Renal cortical epithelial cell (primary cell): ENCODE measurements around the gene BZW1. TPM values are rescaled to one million over a fixed set of nuclear protein-coding genes. Genes with fewer than 3 reads are reported as not detected.

Source experiments
- DNase-seq: peaks from one replicate; pipeline ENCODE4 v3.0.0-alpha.2; 2011; ENCODE audit warnings: low read depth
- total RNA-seq: library from RNA; depleted of rRNA; stranded (reverse); fragments of >200 nt; gene quantifications from 2 replicates; pipeline ENCODE4 v1.2.3, GENCODE V29; 2014

The BZW1 gene
- 398 and 823 TPM in 2 replicates for total RNA-seq

DNA sequence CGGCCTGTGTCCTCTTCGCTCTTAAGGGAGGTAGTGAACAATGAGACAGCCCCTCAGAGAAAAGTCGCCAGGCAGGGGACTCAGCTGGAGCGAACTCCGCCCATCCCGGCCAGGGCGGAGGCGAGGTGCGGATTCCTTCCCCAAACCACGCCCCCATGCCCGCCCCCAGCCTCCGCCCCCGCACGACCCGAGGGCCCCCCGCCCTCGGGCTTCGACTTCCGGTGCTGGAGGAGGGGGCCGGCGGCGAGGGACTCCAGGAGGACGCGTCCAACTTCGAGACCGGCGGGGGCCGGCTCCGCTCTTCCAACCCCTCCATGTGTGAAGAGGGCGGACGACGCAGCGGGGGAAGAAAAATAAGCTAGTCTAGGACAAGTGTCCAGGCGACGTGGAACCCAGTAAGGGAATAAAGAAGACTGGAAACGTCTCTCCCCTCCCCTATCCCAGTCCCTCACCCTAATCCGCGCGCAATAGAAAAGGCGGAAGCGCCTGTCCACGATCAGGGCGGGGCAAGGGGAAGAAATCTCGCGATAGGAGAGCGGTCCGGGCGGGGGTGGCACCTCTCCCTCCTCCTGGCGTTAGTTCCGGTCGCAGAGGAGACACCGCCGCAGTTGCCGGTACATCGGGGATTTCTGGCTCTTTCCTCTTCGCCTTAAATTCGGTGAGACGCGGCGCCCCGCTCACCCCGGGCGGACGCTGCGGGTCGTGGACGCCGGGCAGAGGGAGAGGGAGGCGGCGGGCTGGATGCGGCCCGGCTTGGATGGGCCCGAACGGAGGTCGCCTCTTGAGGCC is at the start of gene BZW1:
BZW1 (plus strand) TSS at position 578 of the 789 bp plus-strand sequence. CDS start 1,308 bp downstream, outside the sequence.
- DNase-seq, result peak; percentile 81

DNA sequence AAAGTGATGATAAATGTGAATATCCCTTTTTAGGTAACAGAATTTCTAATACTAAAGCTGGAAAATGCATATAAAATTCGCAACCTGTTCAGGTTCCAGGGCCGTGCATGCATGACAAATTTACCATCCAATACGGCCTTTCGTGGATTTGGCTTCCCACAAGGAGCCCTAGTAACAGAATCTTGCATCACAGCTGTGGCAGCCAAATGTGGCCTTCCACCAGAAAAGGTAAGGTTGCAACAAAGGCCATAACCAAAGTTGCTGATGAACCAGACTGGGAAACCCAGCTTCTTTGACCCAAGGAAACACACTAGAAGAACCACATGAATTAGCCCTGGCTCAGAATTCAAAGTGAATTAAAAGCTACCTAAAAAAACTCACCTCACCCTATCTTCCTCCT is 49.6 kb upstream of the BZW1 start:
- DNase-seq, result peak; percentile 50

DNA sequence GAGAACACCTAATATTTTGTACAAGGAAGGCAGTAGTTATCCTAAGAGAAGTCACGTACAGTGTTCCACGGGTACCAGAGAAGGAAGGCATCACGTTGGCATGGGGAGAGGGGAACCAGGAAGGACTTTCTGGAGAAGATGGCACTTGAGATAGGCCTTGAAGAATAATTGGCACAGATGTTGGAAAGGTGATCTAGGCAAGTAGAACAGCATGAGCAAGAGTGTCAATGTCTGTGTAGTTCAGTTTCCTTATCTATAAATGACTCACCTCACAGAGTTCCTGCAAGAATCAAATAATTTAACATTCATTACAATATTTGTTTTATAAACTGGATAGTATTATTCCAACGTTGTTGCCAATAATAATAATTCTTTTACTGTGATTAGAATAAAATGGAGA is 48.3 kb upstream of the BZW1 start:
- DNase-seq, result no peak

DNA sequence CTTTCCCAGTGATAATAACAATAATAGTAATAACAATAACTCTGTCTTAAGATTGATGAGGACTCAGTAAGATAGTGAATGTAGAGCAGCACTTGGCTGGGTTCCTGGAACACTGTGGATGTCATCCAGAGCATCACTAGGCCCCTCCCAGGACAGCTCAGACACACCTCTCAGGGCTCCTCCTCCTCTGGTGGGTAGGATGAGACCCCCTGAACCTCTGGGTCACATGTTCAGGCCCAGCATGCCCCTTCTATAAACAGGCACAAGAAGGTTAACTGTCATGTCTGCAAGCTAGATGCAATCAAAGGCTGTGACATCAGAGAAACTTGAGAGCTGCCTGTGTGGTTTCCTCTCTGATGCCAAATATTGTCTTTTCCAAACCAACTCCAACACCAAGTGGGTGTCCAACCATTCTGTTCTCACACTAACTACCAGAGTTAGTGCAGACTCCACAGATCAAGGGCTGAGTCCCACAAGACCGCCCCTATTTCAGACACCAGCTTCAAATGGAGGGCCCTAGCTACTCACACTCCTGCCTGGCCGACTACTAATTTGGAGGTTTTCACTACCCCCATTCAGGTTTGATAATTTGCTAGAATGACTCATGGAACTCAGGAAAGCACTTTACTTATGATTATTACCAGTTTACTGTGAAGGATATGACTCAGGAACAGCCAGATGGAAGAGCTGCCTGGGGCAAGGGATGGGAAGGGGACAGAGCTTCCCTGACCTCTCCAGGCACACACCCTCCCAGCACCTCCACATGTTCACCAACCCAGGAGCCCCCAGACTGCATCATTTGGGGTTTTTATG is 46.4 kb upstream of the BZW1 start:
- peak; percentile 98 for DNase-seq

DNA sequence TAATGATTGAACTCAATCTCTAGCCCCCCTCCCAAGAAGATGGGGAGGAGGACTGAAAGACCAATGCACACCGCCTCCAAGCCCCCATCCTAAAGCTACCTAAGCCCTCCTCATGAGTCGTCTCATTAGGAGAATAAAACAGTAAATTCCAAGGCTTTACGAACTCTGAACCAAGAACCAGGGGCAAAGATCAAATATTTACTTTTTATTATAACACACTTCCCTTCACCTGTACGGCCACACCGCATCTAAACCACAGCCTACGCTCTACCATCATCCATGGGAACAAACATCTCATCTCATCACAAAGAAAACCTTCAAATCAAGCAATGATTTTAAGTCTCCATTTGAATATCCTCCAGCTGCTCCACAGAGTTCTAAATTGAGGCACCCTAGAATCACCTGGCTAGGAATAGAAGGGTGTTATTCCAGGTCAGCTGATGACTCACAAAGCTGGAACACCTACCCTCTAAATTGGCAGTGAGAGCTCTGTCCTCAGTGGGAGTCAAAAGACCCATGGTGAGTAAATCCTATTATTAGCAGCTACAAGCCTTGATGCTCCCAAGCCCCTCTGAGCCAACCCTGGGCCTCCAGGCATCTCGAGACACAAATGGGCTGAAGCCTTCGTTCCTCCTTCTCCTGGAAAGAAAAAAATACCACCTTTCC is 45.6 kb upstream of the BZW1 start:
- DNase-seq, result peak; percentile 71

DNA sequence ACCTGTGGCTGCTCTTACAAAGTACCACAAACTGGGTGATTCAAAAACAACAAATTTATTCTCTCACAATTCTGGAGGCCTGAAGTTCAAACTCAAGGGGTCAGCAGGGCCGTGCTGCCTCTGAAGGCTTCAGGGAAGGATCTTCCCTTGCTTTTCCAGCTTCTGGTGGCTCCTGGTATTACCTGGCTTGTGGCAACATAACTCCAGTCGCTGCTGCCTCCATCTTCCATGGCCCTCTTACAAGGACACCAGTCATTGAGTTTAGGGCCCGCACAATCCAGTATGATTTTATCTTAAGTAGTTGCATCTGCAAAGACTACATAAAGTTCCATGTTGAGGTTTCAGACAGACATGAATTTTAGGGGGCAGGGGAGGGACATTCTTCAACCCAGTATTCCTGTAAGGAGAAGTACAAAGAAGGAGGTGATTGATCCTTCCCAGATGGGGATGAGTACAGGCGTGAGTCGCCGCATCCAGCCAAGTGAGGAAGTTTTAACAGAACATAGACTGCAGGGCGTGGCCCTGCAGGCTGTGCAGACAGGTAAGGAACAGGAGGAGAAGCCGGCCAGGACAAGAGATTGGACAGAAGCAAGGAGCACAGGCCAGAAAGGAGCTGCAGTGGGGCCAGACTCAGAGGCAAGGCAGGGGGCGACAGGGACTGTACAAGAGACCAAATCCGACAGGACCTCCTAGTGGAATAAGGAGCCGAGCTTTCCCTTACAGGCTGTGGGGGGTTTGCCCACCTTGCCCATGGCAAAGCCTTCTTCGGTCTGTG is 44.4 kb upstream of the BZW1 start:
- DNase-seq, result no peak

DNA sequence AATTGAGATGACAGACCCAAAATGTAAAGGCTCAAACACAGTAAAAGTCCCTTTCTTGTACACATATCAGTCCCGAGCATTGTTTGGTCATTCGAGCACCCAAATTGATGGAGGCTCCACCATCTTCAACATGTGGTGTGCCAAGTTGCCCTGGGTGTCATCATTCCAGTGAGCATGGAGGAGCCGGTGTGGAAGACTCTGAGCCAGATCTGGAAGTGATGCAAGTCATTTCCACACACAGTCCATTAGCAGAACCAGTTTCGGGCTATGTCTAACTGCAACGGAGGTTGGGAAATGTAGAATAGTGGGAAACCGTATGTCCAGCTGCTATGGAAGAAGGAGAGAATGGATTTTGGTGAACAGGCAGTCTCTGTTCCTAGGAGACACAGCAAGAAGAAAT is 40.9 kb upstream of the BZW1 start:
- no peak for DNase-seq

DNA sequence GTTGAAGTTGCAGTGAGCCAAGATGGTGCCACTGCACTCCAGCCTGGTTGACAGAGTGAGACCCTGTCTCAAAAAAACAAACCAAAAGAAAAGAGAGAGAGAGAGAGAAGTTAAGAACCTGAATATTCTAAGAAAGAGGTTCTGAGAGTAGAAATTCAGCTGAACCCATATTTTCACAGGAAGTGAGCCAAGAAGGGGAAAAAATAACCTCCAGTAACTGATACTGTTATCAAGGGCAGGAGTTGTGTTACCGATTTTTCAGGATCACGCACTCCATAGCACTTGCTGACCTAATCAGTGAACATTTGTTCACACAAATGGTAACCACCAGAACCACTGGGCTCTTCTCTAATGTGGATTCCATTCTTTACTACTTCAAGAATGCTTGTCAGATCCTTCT is 39.1 kb upstream of the BZW1 start:
- no peak for DNase-seq

DNA sequence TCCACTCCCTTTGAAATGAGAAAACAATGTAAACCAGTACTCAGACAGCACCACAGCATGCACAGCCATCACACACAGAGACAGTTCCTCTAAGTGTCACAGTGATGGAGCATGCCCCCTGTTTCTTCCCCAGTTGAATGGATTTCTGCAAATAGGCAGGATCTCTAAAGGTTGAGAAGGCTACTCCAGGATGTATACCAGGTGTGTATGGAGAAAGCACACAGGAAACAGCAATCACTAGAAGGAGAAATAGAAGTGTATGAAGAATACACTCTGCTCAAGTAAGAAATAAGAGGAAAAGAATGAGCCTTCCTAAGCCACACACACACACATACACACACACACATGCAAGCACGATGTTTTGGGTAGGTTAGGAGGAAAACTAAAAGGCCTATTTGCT is 38.6 kb upstream of the BZW1 start:
- no peak for DNase-seq

DNA sequence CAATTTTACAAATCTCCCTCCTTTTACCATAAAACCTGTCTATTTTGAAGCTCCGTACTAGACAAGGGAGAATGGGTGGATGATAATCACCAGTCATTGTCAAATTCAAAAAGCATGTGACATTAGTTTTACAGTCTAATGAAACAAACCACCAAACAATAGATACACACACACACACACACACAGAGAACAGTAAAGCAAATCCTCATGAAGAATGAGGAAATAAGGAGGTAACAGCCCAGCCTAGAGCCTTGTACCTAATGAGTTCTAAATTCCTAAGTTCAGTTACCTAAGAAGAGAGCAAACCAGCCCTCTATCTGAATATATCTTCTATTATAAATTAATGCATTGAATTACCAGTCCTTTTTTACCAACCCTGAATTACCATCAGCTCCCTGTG is 36.8 kb upstream of the BZW1 start:
- DNase-seq, result peak; percentile 52

DNA sequence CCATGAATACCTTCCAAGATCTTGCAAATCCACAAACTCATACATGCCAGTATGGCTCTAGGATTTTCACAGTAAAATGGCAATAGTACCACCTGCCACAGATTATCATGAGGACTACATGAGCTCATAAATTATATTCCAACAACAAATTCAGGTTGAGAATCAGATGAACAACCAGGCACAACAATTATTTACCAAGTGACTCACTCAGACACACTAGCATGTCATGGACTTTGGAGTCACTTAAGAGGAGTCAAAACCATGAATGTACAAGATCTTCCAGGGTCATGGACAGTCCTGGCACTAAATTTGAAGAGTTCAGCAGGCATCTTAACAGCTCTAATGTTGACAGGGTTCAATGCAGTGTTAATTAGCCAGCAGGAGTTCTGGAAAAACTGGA is 34.4 kb upstream of the BZW1 start:
- peak; percentile 86 for DNase-seq

DNA sequence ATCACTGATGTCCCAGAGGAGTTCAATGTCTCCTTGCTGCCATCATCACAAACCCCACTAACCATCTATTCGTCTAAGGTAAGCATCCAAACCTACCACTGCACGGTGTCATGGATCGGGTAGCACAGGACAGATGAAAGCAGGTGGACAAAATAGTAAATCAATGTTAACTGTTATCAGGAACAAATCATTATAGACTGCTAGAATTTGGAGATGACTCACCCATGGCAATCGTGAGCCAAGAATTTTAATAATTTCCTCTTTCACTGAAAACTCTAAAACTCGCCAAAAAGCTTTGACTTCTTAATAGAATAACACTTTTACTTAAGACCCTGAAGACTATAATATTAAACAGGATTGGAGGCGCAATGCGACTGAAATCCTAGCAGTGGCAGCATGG is 33.7 kb upstream of the BZW1 start:
- no peak for DNase-seq

DNA sequence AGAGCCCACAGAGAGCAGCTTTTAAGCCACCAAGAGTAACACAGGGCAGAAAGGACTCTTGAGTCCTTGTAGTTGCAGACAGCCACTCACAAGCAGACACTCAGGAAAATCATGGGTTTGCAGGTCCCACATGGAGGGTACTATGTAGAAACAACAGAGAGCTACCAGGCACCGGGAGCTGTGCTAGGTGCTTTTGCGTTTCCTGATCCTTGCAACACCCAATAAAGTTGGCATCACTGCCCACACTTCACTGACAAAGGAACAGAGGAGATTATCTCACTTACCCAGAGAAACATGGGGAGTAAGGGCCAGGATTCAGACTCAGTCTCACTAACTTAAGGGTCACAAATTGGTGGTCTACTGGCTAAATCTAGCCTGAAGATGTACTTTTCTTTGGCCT is 32.5 kb upstream of the BZW1 start:
- DNase-seq, result no peak

DNA sequence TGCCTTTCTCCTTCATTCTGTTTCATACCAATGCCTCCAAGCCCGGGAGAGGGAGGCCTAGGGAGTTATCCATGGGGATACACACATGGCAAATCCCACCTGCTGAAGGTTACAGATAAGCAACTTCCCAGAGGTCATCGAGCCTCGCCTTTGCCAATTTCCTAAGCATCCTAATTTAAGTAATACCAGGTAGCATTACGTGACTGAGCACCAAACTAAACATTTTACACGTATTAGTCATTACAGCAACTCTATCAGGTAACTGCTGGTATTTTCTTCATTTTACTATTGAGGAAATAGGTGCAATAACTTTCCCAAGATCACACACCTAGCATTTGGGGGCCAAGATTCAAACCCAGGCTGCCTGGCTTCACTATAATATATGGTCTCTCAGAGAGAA is 30.1 kb upstream of the BZW1 start:
- peak; percentile 38 for DNase-seq

DNA sequence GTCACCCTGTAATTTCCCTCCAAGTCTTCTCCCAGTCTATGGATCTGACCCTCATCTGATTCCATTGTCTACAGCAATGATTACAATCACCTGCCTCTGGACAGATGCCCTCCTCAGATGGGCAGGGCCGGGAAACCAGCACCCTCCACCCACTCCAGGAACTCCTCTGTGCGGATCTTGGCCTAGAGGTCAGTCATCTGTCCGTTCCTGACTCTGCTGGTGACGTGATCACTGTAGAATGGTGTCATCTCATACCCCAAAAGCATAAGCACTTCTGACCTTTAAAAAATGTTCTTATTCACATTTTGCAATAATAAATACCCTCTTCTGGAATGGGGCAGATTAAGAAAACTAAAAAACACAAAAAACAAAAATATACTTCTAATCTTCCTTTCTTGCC is 29.5 kb upstream of the BZW1 start:
- no peak for DNase-seq

DNA sequence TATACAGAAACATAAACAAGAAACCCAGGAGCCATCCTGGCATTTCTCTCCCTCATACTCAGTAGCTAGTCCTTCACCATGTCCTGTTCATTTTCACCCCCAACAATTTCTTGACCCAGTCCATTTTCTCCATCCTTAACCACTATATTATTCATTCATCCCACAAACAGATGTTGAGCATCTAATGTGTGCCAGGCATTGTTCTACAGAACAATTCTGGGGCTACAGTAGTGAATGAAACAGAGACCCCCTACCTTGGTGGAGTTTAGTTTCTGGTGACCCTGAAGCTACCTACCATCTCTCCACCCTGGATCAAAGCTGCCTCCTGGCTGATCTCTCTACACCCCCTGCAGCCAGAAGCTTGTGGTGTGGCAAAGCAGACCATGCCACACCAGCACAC is 27.5 kb upstream of the BZW1 start:
- DNase-seq, result no peak

DNA sequence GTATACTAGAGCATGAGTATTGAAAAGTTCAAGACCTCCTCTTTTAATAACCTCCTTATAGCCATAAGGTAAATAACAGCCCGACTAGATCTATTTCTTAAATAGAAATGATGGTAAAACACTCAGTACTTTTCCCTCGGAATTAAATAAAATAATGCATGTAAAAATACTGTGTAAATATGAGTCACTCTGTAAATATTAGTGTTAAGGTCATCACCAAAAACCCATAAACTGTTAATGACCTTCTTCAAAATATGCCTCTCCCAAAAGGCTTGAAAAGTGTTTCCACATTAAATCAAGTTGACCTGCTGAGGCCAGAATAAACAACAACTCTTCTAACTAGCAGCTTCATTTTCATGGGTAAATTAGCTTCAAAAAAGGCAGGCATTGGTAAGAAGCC is 25.3 kb upstream of the BZW1 start:
- peak; percentile 87 for DNase-seq

DNA sequence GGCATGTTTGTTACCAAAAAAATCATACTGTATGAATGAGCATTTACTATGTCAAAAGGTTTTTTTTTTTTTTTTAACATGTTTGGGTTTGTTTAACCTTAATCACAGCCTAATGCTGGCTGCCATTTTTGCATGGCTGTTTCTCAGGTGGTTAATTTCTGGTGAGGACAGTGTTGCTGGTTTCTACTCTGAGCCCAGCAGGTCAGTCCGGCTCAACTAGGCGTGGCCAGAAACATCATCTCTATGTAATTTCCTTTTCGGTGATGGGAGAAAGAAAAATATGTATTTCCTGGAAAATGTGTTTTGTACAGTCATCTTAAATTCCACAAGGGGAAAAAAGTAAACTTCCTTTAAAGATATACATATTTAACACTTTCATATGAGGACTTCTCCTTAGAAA is 24.9 kb upstream of the BZW1 start:
- no peak for DNase-seq

DNA sequence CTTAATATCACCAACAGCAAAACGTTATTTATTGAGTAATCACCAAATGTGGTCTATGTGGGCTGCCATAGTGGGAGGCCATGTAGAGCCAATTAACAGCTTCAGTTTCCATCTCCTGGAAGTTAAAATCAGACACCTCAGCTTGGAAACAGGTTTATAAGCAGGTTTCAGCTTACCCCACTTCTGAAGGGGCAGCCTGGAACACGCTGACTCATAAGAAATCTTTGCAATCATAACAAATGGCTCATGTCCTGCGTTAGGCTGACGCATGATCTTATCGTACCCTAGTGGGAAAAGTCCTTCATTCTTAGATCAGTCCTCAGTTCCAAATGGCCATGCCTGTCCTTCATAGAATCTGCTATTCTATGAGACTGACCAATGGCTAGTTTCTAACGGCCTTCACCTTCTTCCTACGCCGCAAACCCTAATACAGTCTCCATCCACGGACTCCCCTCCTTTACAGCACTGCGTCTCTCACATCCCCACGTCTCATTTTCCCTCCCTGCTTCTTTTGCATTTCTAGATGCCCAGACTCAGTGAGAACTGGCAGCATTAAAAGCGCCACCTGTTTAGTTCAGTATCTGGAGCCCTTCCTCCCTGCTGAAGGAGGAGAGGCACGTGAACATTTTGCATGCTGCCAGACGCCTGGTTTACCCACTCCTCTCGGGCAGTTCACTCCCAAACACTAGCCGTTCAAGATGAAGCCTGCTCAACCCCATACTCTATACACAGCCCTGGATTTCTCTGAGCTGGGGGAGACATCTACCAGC is 24.2 kb upstream of the BZW1 start:
- peak; percentile 93 for DNase-seq

DNA sequence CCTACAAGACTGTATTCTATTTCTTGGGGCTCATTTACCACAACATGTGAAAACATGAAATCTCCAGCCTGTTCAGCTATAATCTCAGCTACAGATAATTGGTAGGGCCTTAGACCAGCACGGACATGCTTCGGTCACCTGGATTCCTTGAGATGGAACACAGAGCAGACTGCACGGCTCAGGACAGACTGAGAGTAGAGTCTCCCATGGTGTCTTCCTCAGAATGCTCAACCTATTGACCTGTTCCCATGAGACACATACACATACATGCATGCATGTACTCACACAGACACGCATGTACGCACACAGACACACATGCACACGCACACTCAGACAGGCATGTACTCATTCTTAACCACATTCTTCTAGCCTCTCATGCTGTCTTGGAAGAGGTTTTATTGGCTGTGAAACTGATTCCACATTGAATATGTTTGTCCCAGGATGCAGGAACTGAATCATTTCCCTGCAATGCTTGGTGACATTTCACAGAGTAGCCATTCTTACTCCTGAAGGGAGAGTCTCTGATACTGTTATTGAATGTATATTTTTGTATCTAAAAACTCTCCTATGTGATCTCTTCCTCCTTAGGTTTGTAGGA is 23.5 kb upstream of the BZW1 start:
- peak; percentile 60 for DNase-seq

DNA sequence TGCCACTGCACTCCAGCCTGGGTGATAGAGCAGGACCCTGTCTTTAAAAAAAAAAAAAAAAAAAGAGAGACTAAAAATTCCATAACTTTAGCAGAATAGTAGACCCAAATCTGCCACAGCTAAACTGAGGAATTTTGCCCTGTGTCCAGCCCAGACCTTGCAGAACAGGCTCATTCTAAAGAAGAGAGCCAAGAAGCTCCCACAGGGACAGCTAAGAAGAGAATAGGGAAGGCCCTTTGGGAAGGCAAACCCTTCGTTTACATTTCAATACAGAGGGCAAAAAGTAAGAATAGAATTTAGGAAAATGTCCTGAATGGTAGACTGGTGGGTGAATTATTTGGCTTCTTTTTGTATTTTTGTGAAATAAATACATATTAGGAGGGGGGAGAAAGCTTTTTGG is 21.5 kb upstream of the BZW1 start:
- DNase-seq, result no peak
